Measurements from ENCODE around the gene FAU. TPM values are rescaled to one million over a fixed set of nuclear protein-coding genes. Genes with fewer than 3 reads are reported as not detected.

FAU gene
- total RNA-seq, 1 experiment from 2014 or later: 650 TPM

GRCh38 chr11:65095427-65095826 lies 26.5 kb downstream of the FAU start:
- Mint-ChIP-seq H3K4me1 (ENCODE audit: low read depth, unreplicated experiment) (peaks cover 5% of the 10 kb centered on the region), H3K4me3 (ENCODE audit: low read depth, unreplicated experiment) (peak overlapping the region; percentile 70), H3K36me3 (ENCODE audit: insufficient read depth, unreplicated experiment) (peaks cover 12% of the 10 kb centered on the region), H3K27me3 (ENCODE audit: unreplicated experiment) (no peaks in the 10 kb centered on the region), H3K27ac (ENCODE audit: unreplicated experiment) (peak overlapping the region; percentile 56), H3K9me3 (ENCODE audit: low read depth, unreplicated experiment) (no peaks in the 10 kb centered on the region)
- intact Hi-C loops (cut with micrococcal nuclease; ENCODE audit: unreplicated experiment): no loop called here
- no peak for DNase-seq
- TF ChIP-seq CTCF (IDR thresholded peaks at IDR 0.05; ENCODE audit: unreplicated experiment): no peak
- CTCF ChIA-PET: no interaction called here
- BruUV-seq (replicated peaks): no TSS peak

- H3K27ac Mint-ChIP-seq (ENCODE audit: unreplicated experiment): no peak overlapping the region
- H3K9me3 Mint-ChIP-seq (ENCODE audit: low read depth, unreplicated experiment): no peaks in the 10 kb centered on the region
- H3K36me3 Mint-ChIP-seq (ENCODE audit: insufficient read depth, unreplicated experiment): peaks cover 18% of the 10 kb centered on the region
- intact Hi-C loops (cut with micrococcal nuclease; ENCODE audit: unreplicated experiment): no loop called here
- DNase-seq: no peak
- CTCF ChIA-PET: no interaction called here
- H3K27me3 Mint-ChIP-seq (ENCODE audit: unreplicated experiment): no peaks in the 10 kb centered on the region
- no TSS peak for BruUV-seq (replicated peaks)
- no peak for TF ChIP-seq CTCF (IDR thresholded peaks at IDR 0.05; ENCODE audit: unreplicated experiment)
- peaks cover 5% of the 10 kb centered on the region for H3K4me1 Mint-ChIP-seq (ENCODE audit: low read depth, unreplicated experiment)
- H3K4me3 Mint-ChIP-seq (ENCODE audit: low read depth, unreplicated experiment): no peak overlapping the region
Measured at GRCh38 chr11:65090628-65091027, 31.3 kb downstream of the FAU start.

- no TSS peak for BruUV-seq (replicated peaks)
- H3K4me3 Mint-ChIP-seq (ENCODE audit: low read depth, unreplicated experiment): no peak overlapping the region
- peaks cover 9% of the 10 kb centered on the region for H3K4me1 Mint-ChIP-seq (ENCODE audit: low read depth, unreplicated experiment)
- no peak for DNase-seq
- no peak for TF ChIP-seq CTCF (IDR thresholded peaks at IDR 0.05; ENCODE audit: unreplicated experiment)
- intact Hi-C loops (cut with micrococcal nuclease; ENCODE audit: unreplicated experiment): no loop called here
- no peak overlapping the region for H3K27ac Mint-ChIP-seq (ENCODE audit: unreplicated experiment)
- H3K9me3 Mint-ChIP-seq (ENCODE audit: low read depth, unreplicated experiment): no peaks in the 10 kb centered on the region
- CTCF ChIA-PET: interaction anchor here (0.6 kb wide), 1 partner anchor 243 kb away, joined by 5 read pairs; no protein-coding TSS in a partner anchor
- peaks cover 27% of the 10 kb centered on the region for H3K36me3 Mint-ChIP-seq (ENCODE audit: insufficient read depth, unreplicated experiment)
- no peaks in the 10 kb centered on the region for H3K27me3 Mint-ChIP-seq (ENCODE audit: unreplicated experiment)
Measured at GRCh38 chr11:65089621-65090020, 32.3 kb downstream of the FAU start.

- DNase-seq: no peak
- intact Hi-C loops (cut with micrococcal nuclease; ENCODE audit: unreplicated experiment): no loop called here
- BruUV-seq (replicated peaks): no TSS peak
- peaks cover 13% of the 10 kb centered on the region for H3K4me1 Mint-ChIP-seq (ENCODE audit: low read depth, unreplicated experiment)
- no peaks in the 10 kb centered on the region for H3K9me3 Mint-ChIP-seq (ENCODE audit: low read depth, unreplicated experiment)
- TF ChIP-seq CTCF (IDR thresholded peaks at IDR 0.05; ENCODE audit: unreplicated experiment): no peak
- H3K36me3 Mint-ChIP-seq (ENCODE audit: insufficient read depth, unreplicated experiment): peaks cover 45% of the 10 kb centered on the region
- no peak overlapping the region for H3K27ac Mint-ChIP-seq (ENCODE audit: unreplicated experiment)
- CTCF ChIA-PET: interaction anchor here (0.7 kb wide), 1 partner anchor 206 kb away, joined by 3 read pairs; no protein-coding TSS in a partner anchor
- no peak overlapping the region for H3K4me3 Mint-ChIP-seq (ENCODE audit: low read depth, unreplicated experiment)
- no peaks in the 10 kb centered on the region for H3K27me3 Mint-ChIP-seq (ENCODE audit: unreplicated experiment)
Measured at GRCh38 chr11:65087827-65088226, 34.1 kb downstream of the FAU start.
